ENCODE data around the gene TIAM1.

DNA sequence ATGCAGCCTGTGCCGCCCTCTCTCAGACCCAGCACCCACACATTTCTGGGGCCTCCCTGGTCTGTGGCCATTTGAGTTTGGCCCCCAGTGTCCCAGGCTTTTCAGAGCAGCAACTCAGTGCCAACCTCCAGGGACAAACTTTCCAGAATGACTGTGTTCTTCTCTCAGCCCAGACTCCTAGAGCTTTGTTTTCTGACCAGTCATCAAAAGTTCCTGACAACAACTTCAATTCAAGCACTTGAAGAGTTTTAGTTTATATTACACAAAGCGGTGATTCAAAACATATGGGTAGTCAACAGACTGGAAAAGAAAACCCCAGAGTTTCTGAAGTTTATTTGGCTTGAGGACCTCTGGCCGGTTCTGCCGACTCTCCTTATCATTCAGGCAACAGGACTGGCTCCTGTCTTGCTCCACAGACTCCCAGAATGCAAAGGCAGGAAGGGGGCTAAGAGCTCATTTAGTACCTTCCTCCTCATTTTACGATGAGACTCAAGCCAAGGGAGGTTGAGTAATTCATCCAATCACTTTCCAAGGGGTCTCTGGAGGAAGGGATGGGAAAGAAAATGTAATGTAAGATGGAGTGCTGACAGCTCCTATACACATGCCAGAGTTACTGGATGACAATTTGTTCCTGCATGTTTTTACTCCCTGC lies 27.0 kb upstream of the TIAM1 start:
- TF ChIP-seq POLR2A (IDR thresholded peaks at IDR 0.05) (no peak), EP300 (IDR thresholded peaks at IDR 0.05) (no peak), POLR2AphosphoS5 (IDR thresholded peaks at IDR 0.05) (no peak)
- TF ChIP-seq, protein P1, sequence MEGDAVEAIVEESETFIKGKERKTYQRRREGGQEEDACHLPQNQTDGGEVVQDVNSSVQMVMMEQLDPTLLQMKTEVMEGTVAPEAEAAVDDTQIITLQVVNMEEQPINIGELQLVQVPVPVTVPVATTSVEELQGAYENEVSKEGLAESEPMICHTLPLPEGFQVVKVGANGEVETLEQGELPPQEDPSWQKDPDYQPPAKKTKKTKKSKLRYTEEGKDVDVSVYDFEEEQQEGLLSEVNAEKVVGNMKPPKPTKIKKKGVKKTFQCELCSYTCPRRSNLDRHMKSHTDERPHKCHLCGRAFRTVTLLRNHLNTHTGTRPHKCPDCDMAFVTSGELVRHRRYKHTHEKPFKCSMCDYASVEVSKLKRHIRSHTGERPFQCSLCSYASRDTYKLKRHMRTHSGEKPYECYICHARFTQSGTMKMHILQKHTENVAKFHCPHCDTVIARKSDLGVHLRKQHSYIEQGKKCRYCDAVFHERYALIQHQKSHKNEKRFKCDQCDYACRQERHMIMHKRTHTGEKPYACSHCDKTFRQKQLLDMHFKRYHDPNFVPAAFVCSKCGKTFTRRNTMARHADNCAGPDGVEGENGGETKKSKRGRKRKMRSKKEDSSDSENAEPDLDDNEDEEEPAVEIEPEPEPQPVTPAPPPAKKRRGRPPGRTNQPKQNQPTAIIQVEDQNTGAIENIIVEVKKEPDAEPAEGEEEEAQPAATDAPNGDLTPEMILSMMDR (IDR thresholded peaks at IDR 0.05): no peak

Data from gastroesophageal sphincter (tissue), 3 donors.